ENCODE measurements around the gene NFAM1.

Gene NFAM1

DNA sequence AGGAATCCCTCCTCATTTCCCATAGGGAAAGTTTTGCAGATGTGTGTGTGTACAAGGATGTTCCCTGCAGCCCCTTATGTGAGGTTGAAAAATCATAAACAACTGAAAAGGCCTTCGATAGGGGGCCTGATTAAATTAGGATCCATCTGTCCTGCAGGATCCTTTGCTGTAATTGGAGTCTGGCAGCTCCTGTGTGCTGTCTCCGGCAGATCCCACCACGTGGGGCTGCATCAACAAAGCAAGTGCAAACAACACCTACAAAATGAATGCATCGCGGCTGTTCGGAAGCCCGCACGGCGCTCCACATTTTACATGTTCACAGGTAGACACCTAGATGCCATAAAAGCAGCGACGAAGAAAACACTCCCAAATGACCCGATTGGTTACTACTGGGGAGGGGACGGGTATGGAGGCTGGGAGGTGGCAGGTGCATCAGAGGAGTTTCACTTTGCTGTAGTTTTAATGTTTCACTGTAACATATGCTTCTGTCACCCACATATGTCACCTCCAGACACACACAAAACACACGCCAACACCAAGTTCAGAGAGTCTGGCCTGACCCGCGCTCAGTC, 52.2 kb downstream of the NFAM1 start:
- no peak for DNase-seq

DNA sequence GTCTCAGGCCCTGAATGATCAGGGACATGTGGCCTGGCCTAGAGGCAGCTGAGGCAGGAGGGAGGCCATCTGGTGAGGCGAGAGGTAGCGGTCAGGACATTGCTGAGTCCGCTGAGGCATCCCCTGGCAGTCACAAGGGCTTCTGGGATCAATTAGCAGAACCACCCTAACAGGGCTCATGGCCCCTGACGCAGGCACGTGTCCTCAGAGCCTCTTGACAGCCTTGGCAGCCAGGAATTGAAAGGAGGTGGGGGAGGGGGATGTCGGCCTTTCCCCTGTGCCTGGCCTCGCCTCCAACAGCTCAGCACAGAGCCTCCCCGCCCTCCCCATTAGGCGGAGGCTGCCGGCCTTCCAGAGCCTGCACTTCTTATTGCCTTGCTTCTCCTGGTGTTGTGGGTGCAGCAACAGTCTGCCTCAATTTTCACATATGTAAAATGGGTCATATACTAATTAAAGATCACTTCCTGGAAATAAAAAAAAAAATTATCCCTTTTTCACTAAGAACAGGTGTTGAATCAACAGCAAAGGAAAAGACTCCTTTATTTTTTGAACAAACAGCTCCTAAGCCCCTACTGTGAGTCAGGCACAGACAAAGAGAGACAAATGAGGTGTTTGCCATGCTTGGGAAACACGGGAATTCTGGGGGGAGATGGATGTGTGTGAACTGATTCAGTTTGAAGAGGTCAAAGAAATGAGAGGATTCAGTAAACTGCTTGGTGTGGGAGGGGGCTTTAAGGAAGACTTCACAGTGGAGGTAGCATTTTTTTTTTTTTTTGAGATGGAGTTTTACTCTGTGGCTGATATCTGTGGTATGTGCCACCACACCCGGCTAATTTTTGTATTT, 55.3 kb downstream of the NFAM1 start:
- no peak for DNase-seq

- no peak for DNase-seq
These were observed 56.2 kb downstream of the NFAM1 start for GRCh38 chr22:42375982-42376381.

GRCh38 chr22:42372976-42373375, 59.2 kb downstream of the NFAM1 start:
- no peak for DNase-seq

GRCh38 chr22:42371501-42371900, 60.7 kb downstream of the NFAM1 start:
- no peak for DNase-seq

GRCh38 chr22:42371099-42371498, 61.1 kb downstream of the NFAM1 start:
- DNase-seq, result no peak

DNA sequence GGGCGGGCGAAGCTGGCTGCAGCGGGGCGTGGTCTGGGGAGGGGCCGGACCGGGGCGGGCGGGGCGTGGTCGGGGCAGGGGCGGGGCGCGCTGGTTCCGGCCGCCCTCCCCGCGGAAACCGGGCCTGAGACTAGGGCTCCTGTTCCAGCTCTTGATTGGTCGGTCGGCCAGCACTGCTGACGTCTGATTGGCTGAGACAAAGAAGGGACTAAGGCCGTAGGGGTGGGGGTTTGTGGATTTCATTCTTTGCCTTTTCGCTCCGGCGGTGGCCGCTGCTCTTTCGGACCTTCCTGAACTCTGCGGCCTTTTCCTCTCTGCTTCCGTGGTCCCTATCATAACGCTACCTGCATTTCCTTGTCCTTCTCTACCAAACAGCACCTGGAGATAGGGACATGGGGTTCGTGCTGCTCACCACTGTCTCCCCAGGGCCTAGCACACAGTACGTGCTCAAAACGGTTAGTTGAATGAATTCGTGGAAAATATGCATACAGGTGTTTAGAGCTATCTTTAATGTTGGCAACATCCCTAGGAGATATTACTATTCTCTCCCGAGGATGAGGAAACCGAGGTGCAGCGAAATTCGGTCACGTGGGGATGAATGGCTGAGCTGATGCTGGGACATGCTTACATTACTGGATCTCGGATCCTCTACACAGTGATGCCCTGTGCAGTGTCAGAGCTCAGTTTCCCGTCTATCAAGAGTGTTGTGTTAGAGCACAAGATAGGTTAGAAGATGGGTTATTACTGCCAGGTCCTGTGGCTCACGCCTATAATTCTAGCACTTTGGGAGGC, 62.8 kb downstream of the NFAM1 start:
- peak; percentile 44 for DNase-seq

DNA sequence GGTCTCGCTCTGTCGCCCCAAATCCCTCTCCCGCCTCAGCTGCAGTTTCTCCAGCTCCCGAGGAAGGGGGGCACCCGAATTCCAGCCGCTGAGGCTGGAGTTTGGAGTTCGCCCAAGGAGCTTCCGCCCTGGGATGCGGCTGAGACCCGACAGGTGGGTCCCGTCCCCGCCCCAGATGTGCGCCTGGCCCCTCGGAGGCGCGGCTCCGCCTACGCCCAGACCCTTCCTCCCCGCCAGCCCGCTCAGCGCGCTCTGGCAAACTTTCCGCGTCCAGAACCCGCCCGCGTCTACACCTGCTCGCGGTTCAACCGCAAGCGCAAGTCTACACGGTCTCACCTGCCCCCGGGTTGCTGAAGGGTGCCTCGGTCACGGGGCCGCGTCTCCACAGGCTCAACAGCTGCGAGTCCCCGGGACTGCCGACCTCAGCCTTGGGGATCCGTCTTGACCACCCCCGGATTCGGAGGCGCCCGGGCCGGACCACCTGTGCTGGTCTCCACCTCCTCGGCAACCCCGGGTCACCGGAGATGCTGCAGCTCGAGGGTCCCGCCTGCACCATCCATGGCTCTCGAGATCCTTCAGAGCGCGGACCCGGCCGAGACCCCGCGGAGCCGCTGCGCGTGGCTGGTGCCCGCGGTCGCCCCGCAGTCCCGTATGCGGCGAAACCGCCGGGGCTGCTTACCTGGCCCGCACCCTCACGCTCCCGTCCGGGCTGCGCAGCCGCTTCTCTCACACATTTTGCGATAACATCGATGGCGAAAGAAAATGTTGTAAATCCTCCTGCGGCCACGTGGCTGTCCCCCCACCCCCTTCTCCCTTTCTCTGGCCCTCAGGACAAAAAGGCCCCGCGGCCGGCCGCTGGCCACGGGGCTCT, 63.6 kb downstream of the NFAM1 start:
- DNase-seq, result no peak

- no peak for DNase-seq
These were observed 64.2 kb downstream of the NFAM1 start for GRCh38 chr22:42367980-42368378.

DNA sequence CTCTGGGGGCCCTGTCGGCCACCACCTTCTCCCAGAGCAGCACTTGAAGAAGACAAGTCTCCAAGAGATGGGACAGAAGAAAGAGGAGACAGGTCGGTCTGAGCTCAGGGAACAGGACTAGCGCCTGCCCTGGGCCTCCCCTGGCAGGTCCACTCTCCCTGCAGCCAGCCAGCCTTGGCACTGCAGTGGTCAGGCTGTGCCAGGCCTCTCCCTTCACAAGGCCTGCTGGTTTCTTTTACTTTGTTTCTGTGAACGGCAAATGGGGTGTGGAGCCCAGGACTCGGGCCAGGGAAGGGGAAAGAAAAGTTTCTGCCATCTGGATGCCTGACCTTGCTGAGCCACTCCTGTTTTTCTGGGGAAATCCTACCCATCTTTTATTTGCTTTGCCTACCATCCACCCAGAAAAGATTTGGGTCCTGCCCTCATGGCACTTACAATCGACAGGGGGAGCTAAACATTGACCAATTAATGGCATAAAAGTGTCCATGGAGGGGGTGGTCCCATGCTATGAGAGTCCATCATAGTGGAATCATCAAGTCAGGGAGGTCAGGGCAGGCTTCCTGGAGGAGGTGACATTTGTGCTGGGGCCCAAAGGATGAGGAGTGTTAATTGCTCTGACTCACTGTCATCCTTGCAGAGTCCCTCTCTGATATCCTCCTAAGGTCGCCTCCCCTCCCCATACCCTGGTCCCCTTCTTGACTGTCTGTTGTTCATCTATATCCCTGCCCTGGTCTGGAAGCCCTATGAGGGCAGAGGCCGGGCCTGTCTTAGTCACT, 65.2 kb downstream of the NFAM1 start:
- no peak for DNase-seq

DNA sequence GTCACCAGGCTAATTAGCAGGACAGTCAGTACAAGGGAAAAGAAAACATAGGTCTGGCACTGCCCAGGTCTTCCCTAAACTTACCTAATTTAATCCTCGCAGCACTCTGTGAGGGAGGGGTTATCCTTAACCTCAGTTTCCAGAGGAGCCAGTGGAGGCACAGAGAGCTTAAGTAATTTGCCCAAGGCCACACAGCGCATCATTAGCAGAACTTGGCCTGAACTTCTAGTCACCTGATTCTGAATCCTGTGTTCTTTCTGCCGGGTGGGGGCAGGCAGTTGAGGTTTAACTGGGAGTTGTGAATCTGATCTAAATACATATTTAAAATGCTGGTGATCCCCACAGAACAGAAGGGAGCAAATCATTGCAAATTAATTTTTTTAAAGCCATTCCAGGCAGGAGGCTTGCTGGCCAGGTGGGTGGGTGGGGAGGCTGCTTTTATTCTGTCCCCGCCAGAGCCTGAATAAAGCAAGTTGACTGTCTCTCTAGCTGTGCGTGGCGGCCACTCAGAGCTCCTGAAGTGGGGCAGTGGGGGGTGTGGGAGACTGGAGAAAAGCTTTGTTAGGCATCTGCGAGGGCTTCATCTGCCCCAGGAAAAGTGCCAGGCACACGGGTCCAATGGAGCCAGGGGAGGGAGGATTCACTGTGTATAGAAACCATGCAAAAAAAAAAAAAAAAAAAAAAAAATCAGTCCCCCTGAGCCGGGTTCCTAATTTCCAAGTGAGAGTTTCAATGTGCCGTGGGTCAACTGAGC, 66.1 kb downstream of the NFAM1 start:
- no peak for DNase-seq

DNA sequence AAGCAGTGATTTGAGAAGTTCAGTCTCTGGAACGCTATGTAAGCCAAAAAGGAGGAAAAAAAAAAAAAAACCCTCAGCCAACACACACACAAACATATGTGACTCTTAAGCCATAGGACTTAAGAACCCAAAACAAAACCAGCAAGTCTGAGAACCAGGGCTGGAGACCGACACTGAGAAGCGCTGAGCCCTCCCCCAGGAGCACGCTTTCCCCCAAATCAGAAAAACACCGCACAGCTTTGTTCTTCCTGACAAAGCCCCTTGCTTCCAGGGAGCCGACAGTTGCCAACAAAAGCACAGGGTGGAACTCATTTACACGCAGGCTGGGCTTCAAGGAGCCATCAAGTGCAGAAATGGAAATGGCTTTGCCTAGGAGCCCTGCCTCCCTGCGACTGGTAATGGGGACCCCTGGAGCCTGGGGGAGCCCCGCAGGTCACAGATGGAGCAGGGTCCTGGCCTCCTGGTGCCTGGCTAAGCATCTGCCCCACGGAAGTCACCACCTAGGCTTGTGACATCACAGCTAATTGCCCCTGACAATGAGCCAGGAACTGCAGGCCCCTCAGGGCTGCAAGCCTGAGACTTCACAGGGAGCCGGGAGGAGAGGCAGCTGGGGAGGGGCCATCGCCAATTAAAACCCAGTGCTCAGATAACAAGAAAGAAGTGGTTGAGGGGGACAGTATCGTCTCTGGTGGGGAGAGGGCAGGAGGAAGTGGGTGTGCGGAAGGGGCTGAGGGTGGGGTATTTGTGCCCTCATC, 66.9 kb downstream of the NFAM1 start:
- DNase-seq, result no peak

GRCh38 chr22:42364604-42365110, 67.5 kb downstream of the NFAM1 start:
- DNase-seq, result no peak

GRCh38 chr22:42363892-42364291, 68.3 kb downstream of the NFAM1 start:
- DNase-seq, result no peak

DNA sequence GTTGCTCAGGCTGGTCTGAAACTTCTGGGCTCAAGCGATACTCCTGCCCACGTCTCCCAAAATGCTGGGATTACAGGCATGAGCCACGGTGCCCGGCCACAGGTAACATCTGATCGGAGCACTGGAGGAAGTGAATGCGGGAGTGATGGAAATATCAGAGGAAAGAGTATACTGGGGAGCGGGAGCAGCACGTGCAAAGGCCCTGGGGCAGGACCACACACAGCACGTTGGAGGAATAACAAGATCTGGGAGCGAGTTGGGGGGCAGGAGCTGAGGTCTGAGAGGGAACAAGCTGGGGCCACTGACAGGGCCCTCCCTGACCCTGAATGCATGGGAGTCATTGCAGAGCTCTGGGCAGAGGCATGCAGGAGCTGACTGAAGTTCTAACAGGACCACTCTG, 70.7 kb downstream of the NFAM1 start:
- no peak for DNase-seq

DNA sequence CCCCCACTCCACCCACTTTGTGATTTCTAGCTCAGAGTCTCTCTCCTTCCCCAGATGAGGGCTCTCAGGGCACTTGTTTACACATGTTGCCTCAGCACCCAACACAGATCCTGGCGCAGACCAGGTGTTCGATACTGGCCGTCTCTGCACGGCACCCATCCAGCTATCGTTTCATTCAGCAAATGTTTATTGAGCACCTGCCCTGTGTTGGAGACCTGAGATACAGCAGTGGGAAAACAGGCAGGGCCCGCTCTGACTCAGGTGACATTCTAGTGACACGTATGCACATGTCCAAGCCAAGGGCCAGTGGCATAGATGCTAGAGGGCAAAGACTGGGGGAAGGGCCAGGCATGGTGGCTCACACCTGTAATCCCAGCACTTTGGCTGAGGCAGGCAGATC, 71.9 kb downstream of the NFAM1 start:
- DNase-seq, result no peak

- no peak for DNase-seq
These were observed 73.3 kb downstream of the NFAM1 start for GRCh38 chr22:42358643-42359558.

GRCh38 chr22:42357634-42358296, 74.4 kb downstream of the NFAM1 start:
- DNase-seq, result no peak

DNA sequence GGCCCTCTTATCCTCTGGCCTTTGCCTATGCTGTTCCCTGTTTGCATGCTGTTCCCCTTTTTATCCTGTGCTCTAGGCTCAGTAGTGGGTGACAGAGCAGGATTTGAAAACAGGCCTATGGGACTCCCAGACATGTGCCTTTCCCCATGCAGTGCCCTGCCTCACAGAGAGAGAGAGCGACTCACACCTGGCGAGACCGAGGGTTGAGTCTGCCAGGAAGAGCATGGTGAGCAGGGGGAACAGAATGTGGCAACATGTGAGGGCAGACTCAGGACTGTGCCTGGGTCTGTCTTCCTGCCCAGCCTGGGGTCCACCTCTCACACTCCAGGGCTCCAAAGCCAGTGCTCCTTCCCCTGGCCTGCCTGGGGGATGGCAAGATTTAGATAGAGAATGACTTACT, 75.0 kb downstream of the NFAM1 start:
- no peak for DNase-seq
